ENCODE measurements around the gene HNRNPL. TPM values are rescaled to one million over a fixed set of nuclear protein-coding genes. Genes with fewer than 3 reads are reported as not detected.

The HNRNPL gene
- total RNA-seq, 1 donor from 2014 or later = 172 TPM

- Histone ChIP-seq H3K36me3 (ENCODE audit: control insufficient read depth, insufficient read depth, low read length) (peaks cover 47% of the 10 kb centered on the region), H3K4me3 (ENCODE audit: low read depth, low read length) (no peak overlapping the region), H3K27me3 (ENCODE audit: control insufficient read depth, insufficient read depth, low read length) (no peaks in the 10 kb centered on the region)
- peak; percentile 35 for DNase-seq (ENCODE audit: low read depth)
- FAIRE-seq = no peak
- TF ChIP-seq CTCF (IDR thresholded peaks at IDR 0.05; ENCODE audit: insufficient read depth, low read length, severe bottlenecking) = no peak
Measured at GRCh38 chr19:38839816-38840582, 9.8 kb downstream of the HNRNPL start.

GRCh38 chr19:38838986-38839761 lies 10.6 kb downstream of the HNRNPL start:
- Histone ChIP-seq H3K27me3 (ENCODE audit: control insufficient read depth, insufficient read depth, low read length) (no peaks in the 10 kb centered on the region), H3K4me3 (ENCODE audit: low read depth, low read length) (no peak overlapping the region), H3K36me3 (ENCODE audit: control insufficient read depth, insufficient read depth, low read length) (peaks cover 44% of the 10 kb centered on the region)
- DNase-seq (ENCODE audit: low read depth) = peak; percentile 15
- no peak for FAIRE-seq
- no peak for TF ChIP-seq CTCF (IDR thresholded peaks at IDR 0.05; ENCODE audit: insufficient read depth, low read length, severe bottlenecking)

GRCh38 chr19:38838208-38838985 lies 11.4 kb downstream of the HNRNPL start:
- TF ChIP-seq CTCF (IDR thresholded peaks at IDR 0.05; ENCODE audit: insufficient read depth, low read length, severe bottlenecking) = peak; percentile 75
- DNase-seq (ENCODE audit: low read depth) (peak; percentile 95), FAIRE-seq (peak; percentile 98)
- H3K36me3 ChIP-seq (ENCODE audit: control insufficient read depth, insufficient read depth, low read length) = peaks cover 36% of the 10 kb centered on the region
- H3K27me3 ChIP-seq (ENCODE audit: control insufficient read depth, insufficient read depth, low read length) = no peaks in the 10 kb centered on the region
- H3K4me3 ChIP-seq (ENCODE audit: low read depth, low read length) = no peak overlapping the region

- no peak for FAIRE-seq
- Histone ChIP-seq H3K27me3 (ENCODE audit: control insufficient read depth, insufficient read depth, low read length) (no peaks in the 10 kb centered on the region), H3K36me3 (ENCODE audit: control insufficient read depth, insufficient read depth, low read length) (peaks cover 30% of the 10 kb centered on the region), H3K4me3 (ENCODE audit: low read depth, low read length) (no peak overlapping the region)
- TF ChIP-seq CTCF (IDR thresholded peaks at IDR 0.05; ENCODE audit: insufficient read depth, low read length, severe bottlenecking) = no peak
- peak; percentile 79 for DNase-seq (ENCODE audit: low read depth)
Measured at GRCh38 chr19:38837656-38838121, 12.1 kb downstream of the HNRNPL start.

GRCh38 chr19:38836983-38837626 lies 12.7 kb downstream of the HNRNPL start:
- H3K36me3 ChIP-seq (ENCODE audit: control insufficient read depth, insufficient read depth, low read length) = peaks cover 25% of the 10 kb centered on the region
- peak; percentile 58 for DNase-seq (ENCODE audit: low read depth)
- no peak for FAIRE-seq
- TF ChIP-seq CTCF (IDR thresholded peaks at IDR 0.05; ENCODE audit: insufficient read depth, low read length, severe bottlenecking) = no peak
- H3K4me3 ChIP-seq (ENCODE audit: low read depth, low read length) = no peak overlapping the region
- no peaks in the 10 kb centered on the region for H3K27me3 ChIP-seq (ENCODE audit: control insufficient read depth, insufficient read depth, low read length)

Measured in bronchial epithelial cell (primary cell).